HG03175 (cell line): ENCODE data around the gene KRT5.
"Not testable (repeated sequence)": the region's sequence is repeated elsewhere in the genome, so short reads cannot be mapped to it uniquely, and the experiment has no call there.

Source experiments
- ATAC-seq: cut with Tn5 transposase; IDR thresholded peaks from one replicate; pipeline ENCODE4 v1.9.1; 2021; ENCODE audit warnings: mild to moderate bottlenecking, moderate library complexity; ENCODE audit not compliant: unreplicated experiment

The KRT5 gene

GRCh38 chr12:52522346-52523011, 2.3 kb upstream of the KRT5 start:
- ATAC-seq = no peak

- ATAC-seq = no peak
These were observed 1.5 kb upstream of the KRT5 start for GRCh38 chr12:52521568-52522266.

- no peak for ATAC-seq
These were observed 977 bp upstream of the KRT5 start for GRCh38 chr12:52521175-52521567.

GRCh38 chr12:52519387-52519703, 849 bp downstream of the KRT5 start:
- no peak for ATAC-seq

GRCh38 chr12:52518574-52519386, 1.4 kb downstream of the KRT5 start:
- no peak for ATAC-seq

GRCh38 chr12:52517888-52518287, 2.3 kb downstream of the KRT5 start:
- ATAC-seq = no peak

- no peak for ATAC-seq
These were observed 3.0 kb downstream of the KRT5 start for GRCh38 chr12:52517005-52517835.

GRCh38 chr12:52515927-52516831, 4.0 kb downstream of the KRT5 start:
- no peak for ATAC-seq

- no peak for ATAC-seq
These were observed 4.9 kb downstream of the KRT5 start for GRCh38 chr12:52515319-52515646.

- ATAC-seq = no peak
These were observed 5.5 kb downstream of the KRT5 start for GRCh38 chr12:52514471-52515318.

GRCh38 chr12:52513736-52514135, 6.5 kb downstream of the KRT5 start:
- ATAC-seq = no peak

- no peak for ATAC-seq
These were observed 12.0 kb downstream of the KRT5 start for GRCh38 chr12:52508211-52508610.

- no peak for ATAC-seq
These were observed 13.1 kb downstream of the KRT5 start for GRCh38 chr12:52506858-52507715.

- no peak for ATAC-seq
These were observed 17.3 kb downstream of the KRT5 start for GRCh38 chr12:52502877-52503276.

GRCh38 chr12:52501490-52501889, 18.7 kb downstream of the KRT5 start:
- ATAC-seq = no peak

GRCh38 chr12:52500574-52500973, 19.6 kb downstream of the KRT5 start:
- ATAC-seq = not testable (repeated sequence)

- no peak for ATAC-seq
These were observed 20.2 kb downstream of the KRT5 start for GRCh38 chr12:52499806-52500560.

- no peak for ATAC-seq
These were observed 21.2 kb downstream of the KRT5 start for GRCh38 chr12:52498946-52499345.
